Heart left ventricle (tissue), 13 donors: Measurements from ENCODE around the gene CD96.

ENCODE experiments used
- CTCF ChIP-seq, 12 donors: fragments of 200-600 bp; sonication (generic) in 4 of 12; IDR thresholded peaks; one replicate each; pipeline versions ENCODE4 v1.5.0 to v1.8.0; 2018 to 2022; ENCODE audit warnings: antibody characterized with exemption in 12 of 12, mild to moderate bottlenecking in 5 of 12
- POLR2A ChIP-seq, 2 donors: fragments of 450-650 bp; IDR thresholded peaks; one replicate each; pipeline ENCODE4 v1.6.1; 2017; ENCODE audit warnings: antibody characterized with exemption in 2 of 2, mild to moderate bottlenecking in 2 of 2, moderate library complexity in 2 of 2
- donor health status: ischemic (EF 13 %, LVEDD 7.1; RV severe dilation, severe dysfunction).
- donor health status: DM: no; HTN: yes; CAD: no.
- donor health status: DM: no; HTN: no; CAD: no.
- donor health status: ischemic (EF 25% LVEDD 6.9; RV normal size, moderate dysfunction).
- donor health status: ischemic (EF 25% LVEDD 5.7; RV mildly dilated, moderate dysfunction).
- donor health status: ischemic (EF 35%, LVEDD 5.7; RV mildly dilated, moderate dysfunction).
- donor health status: nonischemic (EF 11% LVEDD 7.7; RV severe dilation, severe dysfunction).
- donor health status: DM: yes; HTN: yes; CAD: no.
- donor health status: PGD.
- donor health status: ischemic (EF 29% LVEDD 5.4; RV normal size, mild dysfunction).
- donor health status: nonischemic (EF 23%, LVEDD 6.1; RV moderate dilation, normal function).

GRCh38 chr3:111571907-111572460 lies 30.0 kb downstream of the CD96 start:
- TF ChIP-seq CTCF (IDR thresholded peaks at IDR 0.05) = no peak
- no peak for TF ChIP-seq POLR2A (IDR thresholded peaks at IDR 0.05)
